SJSA1 (cell line): Measurements from ENCODE around the gene RNLS. TPM values are rescaled to one million over a fixed set of nuclear protein-coding genes. Genes with fewer than 3 reads are reported as not detected.
"Not testable (repeated sequence)": the region's sequence is repeated elsewhere in the genome, so short reads cannot be mapped to it uniquely, and the experiment has no call there.

Experiments used
- DNase-seq, 2 experiments: peaks; one replicate each; pipeline ENCODE4 v3.0.0-alpha.2; 2015 to 2020; ENCODE audit warnings: low spot score in 2 of 2, low read depth in 1 of 2
- H3K27ac ChIP-seq: fragments of 250-450 bp; sonication (Bioruptor Pico); 2 replicates; pipeline ENCODE4 v1.5.1; 2020; ENCODE audit warnings: mild to moderate bottlenecking, moderate library complexity
- H3K27me3 ChIP-seq: fragments of 250-450 bp; sonication (Bioruptor Pico); replicated peaks from 2 replicates; pipeline ENCODE4 v1.5.1; 2020; ENCODE audit warnings: mild to moderate bottlenecking, moderate library complexity
- H3K36me3 ChIP-seq: fragments of 250-450 bp; sonication (Bioruptor Pico); 2 replicates; pipeline ENCODE4 v1.5.1; 2020; ENCODE audit warnings: mild to moderate bottlenecking
- H3K4me1 ChIP-seq: fragments of 250-450 bp; sonication (Bioruptor Pico); replicated peaks from 2 replicates; pipeline ENCODE4 v1.6.1; 2021; ENCODE audit warnings: mild to moderate bottlenecking
- H3K4me3 ChIP-seq: fragments of 250-450 bp; sonication (Bioruptor Pico); 2 replicates; pipeline ENCODE4 v1.5.1; 2020; ENCODE audit warnings: mild to moderate bottlenecking
- H3K9me3 ChIP-seq: fragments of 250-450 bp; sonication (Bioruptor Pico); replicated peaks from 2 replicates; pipeline ENCODE4 v1.5.1; 2020; ENCODE audit warnings: mild to moderate bottlenecking
- total RNA-seq: library from RNA; depleted of rRNA; stranded (reverse); fragments of >200 nt; shearing (Covaris generic); gene quantifications from 2 replicates; pipeline ENCODE4 v1.2.3, GENCODE V29; 2014

RNLS gene
- total RNA-seq, 1 experiment from 2014 or later: not detected

DNA sequence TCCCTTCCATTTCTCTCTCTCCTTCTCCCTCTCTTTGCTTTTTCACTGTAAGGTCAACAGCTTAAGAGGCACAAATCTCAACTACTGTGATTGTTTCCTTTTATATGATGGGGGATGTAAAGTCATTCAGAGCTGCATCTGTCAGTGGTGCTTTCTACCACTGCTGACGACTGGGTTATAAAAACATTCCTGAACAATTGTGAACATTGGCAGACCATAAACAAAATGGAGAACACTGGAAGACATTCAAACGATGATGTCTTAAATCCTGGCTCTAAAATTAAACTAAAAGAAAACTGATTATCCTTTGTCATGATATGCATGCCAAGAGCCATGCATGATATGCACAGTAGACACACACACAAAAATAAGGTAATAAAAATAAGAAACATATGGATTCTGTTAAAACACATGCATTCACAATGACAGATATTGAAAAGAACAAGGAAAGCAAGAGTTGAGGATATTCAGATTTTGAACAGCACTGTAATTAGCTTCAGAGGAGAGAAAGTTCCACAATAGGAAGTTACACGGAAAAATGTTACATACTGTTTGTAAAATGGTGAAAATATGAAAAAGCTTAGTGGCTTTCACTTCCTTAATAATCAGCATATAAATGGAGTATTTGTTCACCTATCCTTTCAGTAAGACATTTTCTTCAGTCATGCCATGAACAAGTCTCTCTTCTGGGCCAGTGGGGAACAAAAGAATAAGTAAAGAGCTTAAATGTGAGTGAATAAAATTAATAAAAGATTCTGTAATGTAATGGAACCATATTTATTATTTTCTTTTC, 89.2 kb downstream of the RNLS start:
- no peaks in the 10 kb centered on the region for H3K9me3 ChIP-seq
- no peaks in the 10 kb centered on the region for H3K36me3 ChIP-seq
- no peaks in the 10 kb centered on the region for H3K4me1 ChIP-seq
- no peak overlapping the region for H3K27ac ChIP-seq
- H3K4me3 ChIP-seq: no peak overlapping the region
- peaks cover 4% of the 10 kb centered on the region for H3K27me3 ChIP-seq
- DNase-seq: no peak

- DNase-seq: no peak
- no peaks in the 10 kb centered on the region; the same call in none of the 2 replicates for H3K27me3 ChIP-seq
These were observed 91.8 kb downstream of the RNLS start for GRCh38 chr10:88491314-88491713.

DNA sequence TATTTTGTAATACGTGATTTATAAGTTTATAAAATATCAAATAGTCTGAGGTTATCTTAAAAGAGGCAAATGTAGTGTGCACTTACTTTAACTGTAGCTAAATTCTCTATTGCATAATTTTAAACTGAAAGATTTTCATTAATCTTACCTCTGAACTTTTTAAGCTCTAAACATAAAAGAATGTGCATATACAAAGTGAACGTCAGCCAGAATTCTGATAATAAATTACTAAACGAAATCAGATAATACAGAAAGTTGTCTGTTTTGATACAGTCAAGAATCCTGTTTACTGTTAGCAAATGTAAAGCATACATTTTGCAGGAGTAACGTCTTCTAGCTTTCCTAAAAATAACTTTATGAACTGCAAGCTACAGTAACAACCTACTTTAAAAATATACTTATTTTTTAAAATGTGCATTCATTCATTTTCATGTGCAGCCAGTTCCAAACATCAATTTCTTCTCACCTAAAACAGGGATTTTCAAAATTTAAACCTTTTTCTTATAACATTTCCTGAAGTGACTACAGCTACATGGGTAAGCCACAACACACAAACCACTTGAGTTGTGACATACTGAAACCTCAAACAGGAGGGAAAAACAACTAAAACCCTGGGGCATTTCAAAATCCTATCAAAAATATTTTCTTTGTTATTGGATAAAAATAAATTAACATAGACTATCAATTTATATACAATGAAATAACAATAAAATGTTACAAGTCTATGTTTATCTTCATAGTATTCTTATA, 92.7 kb downstream of the RNLS start:
- Histone ChIP-seq H3K4me1 (no peaks in the 10 kb centered on the region), H3K36me3 (no peaks in the 10 kb centered on the region), H3K4me3 (no peak overlapping the region), H3K9me3 (no peaks in the 10 kb centered on the region), H3K27ac (no peak overlapping the region), H3K27me3 (no peaks in the 10 kb centered on the region; the same call in 1 of the 2 replicates)
- DNase-seq: no peak

More at GRCh38 chr10:88491314-88491713, 91.8 kb downstream of the RNLS start:
- Histone ChIP-seq H3K36me3 (no peaks in the 10 kb centered on the region), H3K4me1 (no peaks in the 10 kb centered on the region), H3K4me3 (no peak overlapping the region), H3K27ac (no peak overlapping the region), H3K9me3 (no peaks in the 10 kb centered on the region)

DNA sequence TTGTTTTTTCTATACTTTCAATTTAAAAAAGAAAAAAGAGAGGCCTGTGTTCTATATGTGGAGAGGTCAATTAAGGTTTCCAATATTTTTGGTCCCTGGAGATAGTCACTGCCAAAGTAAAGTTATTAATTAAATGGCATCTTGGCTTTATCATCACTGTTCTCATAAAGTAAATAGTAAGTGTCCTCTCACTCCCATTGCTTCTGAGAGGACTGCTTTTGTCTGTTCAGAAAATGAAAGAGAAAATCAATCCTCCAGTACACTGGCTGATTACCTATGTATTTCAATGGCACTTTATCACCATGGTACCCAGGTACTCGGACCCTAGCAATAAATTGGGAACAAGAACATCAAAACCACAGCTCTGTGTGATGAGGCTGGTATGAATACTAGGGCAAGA, 94.0 kb downstream of the RNLS start:
- no peak for DNase-seq
- no peak overlapping the region for H3K27ac ChIP-seq
- H3K27me3 ChIP-seq: no peaks in the 10 kb centered on the region
- no peaks in the 10 kb centered on the region for H3K9me3 ChIP-seq
- no peak overlapping the region for H3K4me3 ChIP-seq
- no peaks in the 10 kb centered on the region for H3K4me1 ChIP-seq
- H3K36me3 ChIP-seq: no peaks in the 10 kb centered on the region

DNA sequence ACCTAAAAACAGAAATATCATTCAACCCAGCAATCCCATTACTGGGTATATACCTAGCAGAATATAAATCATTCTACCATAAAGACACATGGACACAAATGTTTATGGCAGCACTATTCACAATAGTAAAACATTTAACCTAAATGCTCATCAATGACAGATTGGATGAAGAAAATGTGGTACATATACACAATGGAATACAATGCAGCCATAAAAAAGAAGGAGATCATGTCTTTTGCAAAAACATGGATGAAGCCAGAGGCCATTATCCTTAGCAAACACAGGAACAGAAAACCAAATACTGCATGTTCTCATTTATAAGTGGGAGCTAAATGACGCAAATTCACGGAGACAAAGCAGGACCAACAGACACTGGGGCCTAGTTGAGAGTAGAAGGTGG, 96.3 kb downstream of the RNLS start:
- not testable (repeated sequence) for H3K4me1 ChIP-seq, H3K36me3 ChIP-seq, H3K27ac ChIP-seq, H3K4me3 ChIP-seq, H3K27me3 ChIP-seq, DNase-seq, H3K9me3 ChIP-seq

DNA sequence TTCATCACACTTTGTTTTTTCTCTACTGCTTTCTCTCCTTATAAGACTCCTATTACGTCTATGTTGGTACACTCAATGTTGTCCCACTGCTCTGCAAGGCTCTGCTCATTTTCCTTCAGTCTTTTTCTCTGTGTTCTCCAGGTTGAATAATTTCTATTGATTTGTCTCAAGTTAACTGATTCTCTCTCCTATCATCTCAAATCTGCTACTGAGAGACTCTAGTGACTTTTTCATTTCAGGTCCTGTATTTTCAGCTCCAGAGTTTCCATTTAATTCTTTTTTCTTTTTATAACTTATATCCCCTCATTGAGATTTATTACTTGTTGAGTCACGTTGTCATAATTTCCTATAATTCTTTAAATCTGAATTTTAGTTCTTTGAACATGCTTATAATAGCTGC, 100.9 kb downstream of the RNLS start:
- Histone ChIP-seq H3K36me3 (no peaks in the 10 kb centered on the region), H3K27ac (no peak overlapping the region), H3K4me3 (no peak overlapping the region), H3K4me1 (no peaks in the 10 kb centered on the region), H3K27me3 (no peaks in the 10 kb centered on the region), H3K9me3 (no peaks in the 10 kb centered on the region)
- no peak for DNase-seq

GRCh38 chr10:88478256-88478655, 104.9 kb downstream of the RNLS start:
- no peak overlapping the region for H3K27ac ChIP-seq
- H3K27me3 ChIP-seq: no peaks in the 10 kb centered on the region
- no peaks in the 10 kb centered on the region for H3K4me1 ChIP-seq
- H3K36me3 ChIP-seq: no peaks in the 10 kb centered on the region
- no peaks in the 10 kb centered on the region for H3K9me3 ChIP-seq
- DNase-seq: no peak
- H3K4me3 ChIP-seq: no peak overlapping the region

GRCh38 chr10:88477343-88478085, 105.6 kb downstream of the RNLS start:
- DNase-seq: no peak

GRCh38 chr10:88474884-88475844, 108.0 kb downstream of the RNLS start:
- Histone ChIP-seq H3K36me3 (no peaks in the 10 kb centered on the region), H3K27me3 (no peaks in the 10 kb centered on the region), H3K9me3 (no peaks in the 10 kb centered on the region), H3K4me1 (no peaks in the 10 kb centered on the region), H3K27ac (no peak overlapping the region), H3K4me3 (no peak overlapping the region)
- DNase-seq: no peak

More at GRCh38 chr10:88477343-88478085, 105.6 kb downstream of the RNLS start:
- no peaks in the 10 kb centered on the region for H3K36me3 ChIP-seq
- no peaks in the 10 kb centered on the region for H3K27me3 ChIP-seq
- no peak overlapping the region for H3K4me3 ChIP-seq
- no peaks in the 10 kb centered on the region for H3K9me3 ChIP-seq
- no peaks in the 10 kb centered on the region for H3K4me1 ChIP-seq
- H3K27ac ChIP-seq: no peak overlapping the region

GRCh38 chr10:88473989-88474883, 108.9 kb downstream of the RNLS start:
- no peak for DNase-seq
- H3K27ac ChIP-seq: no peak overlapping the region

GRCh38 chr10:88472540-88472939, 110.6 kb downstream of the RNLS start:
- no peaks in the 10 kb centered on the region for H3K4me1 ChIP-seq
- no peak for DNase-seq
- no peaks in the 10 kb centered on the region for H3K9me3 ChIP-seq
- no peaks in the 10 kb centered on the region for H3K36me3 ChIP-seq
- H3K27me3 ChIP-seq: no peaks in the 10 kb centered on the region
- no peak overlapping the region for H3K27ac ChIP-seq
- H3K4me3 ChIP-seq: no peak overlapping the region

More at GRCh38 chr10:88473989-88474883, 108.9 kb downstream of the RNLS start:
- Histone ChIP-seq H3K36me3 (no peaks in the 10 kb centered on the region), H3K9me3 (no peaks in the 10 kb centered on the region), H3K27me3 (no peaks in the 10 kb centered on the region), H3K4me3 (no peak overlapping the region), H3K4me1 (no peaks in the 10 kb centered on the region)

DNA sequence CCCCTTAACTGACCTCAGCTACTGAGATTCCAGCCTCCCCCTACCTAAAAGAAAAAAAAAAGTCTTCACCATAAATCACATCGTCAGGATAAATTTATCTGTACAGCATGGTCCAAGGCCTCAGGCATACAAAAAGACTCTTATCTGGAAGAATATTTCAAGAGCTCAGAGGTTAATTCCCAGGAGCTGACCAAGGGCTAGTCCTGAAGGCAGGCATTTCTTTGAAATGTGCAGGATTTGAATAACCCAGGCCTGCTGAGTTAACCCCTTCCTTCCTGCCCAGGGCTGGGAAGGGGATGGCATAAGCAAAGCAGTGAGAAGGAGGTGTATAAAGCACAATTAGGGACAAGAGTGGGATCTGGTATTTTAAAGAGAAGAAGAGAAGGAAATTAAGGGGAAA, 111.2 kb downstream of the RNLS start:
- Histone ChIP-seq H3K4me1 (no peaks in the 10 kb centered on the region), H3K27ac (no peak overlapping the region), H3K27me3 (no peaks in the 10 kb centered on the region), H3K4me3 (no peak overlapping the region), H3K9me3 (no peaks in the 10 kb centered on the region), H3K36me3 (no peaks in the 10 kb centered on the region)
- no peak for DNase-seq
